Measurements from ENCODE around the gene GLIS1. TPM values are rescaled to one million over a fixed set of nuclear protein-coding genes. Genes with fewer than 3 reads are reported as not detected.

The GLIS1 gene
- total RNA-seq, 1 donor, result 1.6 TPM

GRCh38 chr1:53575141-53575954 is 163.6 kb downstream of the GLIS1 start:
- H3K4me3 ChIP-seq (ENCODE audit: low read depth, low read length), result no peak overlapping the region
- no peak for TF ChIP-seq CTCF (IDR thresholded peaks at IDR 0.05; ENCODE audit: insufficient read depth, low read length)
- no peak for DNase-seq (ENCODE audit: low read depth)

- no peak overlapping the region for H3K4me3 ChIP-seq (ENCODE audit: low read depth, low read length)
- TF ChIP-seq CTCF (IDR thresholded peaks at IDR 0.05; ENCODE audit: insufficient read depth, low read length), result no peak
- DNase-seq (ENCODE audit: low read depth), result no peak
Observed at GRCh38 chr1:53574621-53575020, 164.3 kb downstream of the GLIS1 start.

DNA sequence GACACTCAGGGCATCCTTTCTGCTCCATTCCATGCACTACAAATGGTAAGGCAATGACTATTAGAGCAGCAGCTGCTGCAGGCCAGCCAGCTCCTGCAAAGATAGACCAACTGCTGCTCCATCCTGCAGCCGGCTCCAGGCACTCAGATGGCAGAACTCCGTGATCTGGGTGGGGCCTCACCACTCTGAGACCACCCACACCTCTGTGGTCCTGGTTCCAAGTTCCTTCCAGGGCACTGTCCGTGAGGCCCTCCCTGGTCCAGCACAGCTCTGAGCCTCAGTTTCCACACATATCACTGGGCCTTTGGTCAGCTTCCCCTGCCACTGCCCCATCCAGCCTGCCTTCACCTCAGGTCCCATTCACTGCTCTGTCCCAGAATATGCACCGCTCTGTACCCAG is 165.0 kb downstream of the GLIS1 start:
- H3K4me3 ChIP-seq (ENCODE audit: low read depth, low read length), result no peak overlapping the region
- DNase-seq (ENCODE audit: low read depth), result no peak
- TF ChIP-seq CTCF (IDR thresholded peaks at IDR 0.05; ENCODE audit: insufficient read depth, low read length), result no peak

- H3K4me3 ChIP-seq (ENCODE audit: low read depth, low read length), result no peak overlapping the region
- no peak for TF ChIP-seq CTCF (IDR thresholded peaks at IDR 0.05; ENCODE audit: insufficient read depth, low read length)
- DNase-seq (ENCODE audit: low read depth), result no peak
Observed at GRCh38 chr1:53573522-53573921, 165.4 kb downstream of the GLIS1 start.

- TF ChIP-seq CTCF (IDR thresholded peaks at IDR 0.05; ENCODE audit: insufficient read depth, low read length), result no peak
- no peak for DNase-seq (ENCODE audit: low read depth)
- no peak overlapping the region for H3K4me3 ChIP-seq (ENCODE audit: low read depth, low read length)
Observed at GRCh38 chr1:53572815-53573173, 166.2 kb downstream of the GLIS1 start.

DNA sequence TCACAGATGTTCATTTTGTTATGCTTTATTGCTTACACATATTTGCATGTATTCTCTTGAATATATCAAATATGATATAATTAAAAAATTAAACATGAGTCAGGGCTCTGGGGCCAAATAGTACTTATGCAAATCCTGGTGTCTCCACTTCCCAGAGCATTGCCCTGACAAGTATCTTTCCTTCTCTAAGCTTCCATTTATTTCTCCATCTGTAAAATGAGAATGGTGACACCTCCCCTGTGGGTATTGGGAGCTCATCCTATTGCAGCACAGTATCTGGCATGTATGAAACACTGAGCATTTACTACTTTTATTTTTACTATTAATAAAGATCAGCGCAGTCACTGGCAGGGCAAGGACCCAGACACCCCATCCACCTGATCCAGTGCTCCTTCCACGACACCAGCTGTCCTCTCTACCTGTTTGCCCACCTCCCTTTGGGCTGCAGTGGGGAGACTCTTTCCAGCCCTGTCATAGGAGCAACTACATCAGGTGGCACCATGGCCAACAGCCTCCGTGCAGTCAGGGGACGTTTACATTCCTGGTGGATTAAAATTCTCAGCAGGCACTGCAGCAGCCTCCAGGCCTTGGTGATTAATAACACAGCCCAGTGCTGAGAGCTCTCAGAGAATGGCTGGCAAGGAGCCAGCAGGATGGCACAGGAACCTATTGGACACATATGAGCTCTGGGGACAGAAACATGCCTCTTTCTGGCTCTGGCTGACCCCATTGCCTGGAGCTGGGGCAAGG is 166.7 kb downstream of the GLIS1 start:
- no peak overlapping the region for H3K4me3 ChIP-seq (ENCODE audit: low read depth, low read length)
- peak; percentile 25 for DNase-seq (ENCODE audit: low read depth)
- no peak for TF ChIP-seq CTCF (IDR thresholded peaks at IDR 0.05; ENCODE audit: insufficient read depth, low read length)
